PC-3 (cell line): ENCODE data around the gene ZRANB2.

Source experiments
- EZH2 ChIP-seq: fragments of 300-600 bp; sonication (generic); IDR thresholded peaks from one replicate; pipeline ENCODE4 v1.6.1; 2017; ENCODE audit warnings: antibody characterized with exemption, mild to moderate bottlenecking, low read length; ENCODE audit not compliant: unreplicated experiment
- EZH2phosphoT487 ChIP-seq: fragments of 300-600 bp; sonication (generic); IDR thresholded peaks from 2 replicates; pipeline ENCODE4 v1.6.1; 2018; ENCODE audit warnings: mild to moderate bottlenecking, antibody characterized with exemption, low read length, borderline replicate concordance
- TF ChIP-seq, protein P1 (sequence below): fragments of 300-600 bp; sonication (generic); conservative IDR thresholded peaks from 2 replicates; pipeline ENCODE4 v1.5.1; 2017; ENCODE audit warnings: antibody characterized with exemption, low read depth, mild to moderate bottlenecking, low read length

DNA sequence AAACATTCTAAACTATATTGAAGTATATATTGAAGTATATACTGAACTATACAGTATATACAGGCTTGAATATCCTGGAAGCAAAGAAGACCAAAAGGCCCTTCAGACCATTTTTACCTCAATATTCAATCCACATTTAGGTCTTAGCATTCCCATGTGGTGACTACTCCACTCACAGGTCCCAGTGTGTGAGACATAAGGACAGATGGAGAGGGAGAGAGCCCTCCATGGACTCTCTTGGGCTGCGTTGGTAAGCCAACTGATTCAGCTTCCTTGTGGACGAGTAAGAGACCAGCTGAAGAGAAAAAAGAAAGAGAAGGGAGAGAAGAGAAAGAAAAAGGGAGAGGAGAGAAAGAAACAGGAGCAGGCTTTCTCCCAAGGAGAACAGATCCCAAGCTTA lies 37.3 kb upstream of the ZRANB2 start:
- TF ChIP-seq, protein P1, sequence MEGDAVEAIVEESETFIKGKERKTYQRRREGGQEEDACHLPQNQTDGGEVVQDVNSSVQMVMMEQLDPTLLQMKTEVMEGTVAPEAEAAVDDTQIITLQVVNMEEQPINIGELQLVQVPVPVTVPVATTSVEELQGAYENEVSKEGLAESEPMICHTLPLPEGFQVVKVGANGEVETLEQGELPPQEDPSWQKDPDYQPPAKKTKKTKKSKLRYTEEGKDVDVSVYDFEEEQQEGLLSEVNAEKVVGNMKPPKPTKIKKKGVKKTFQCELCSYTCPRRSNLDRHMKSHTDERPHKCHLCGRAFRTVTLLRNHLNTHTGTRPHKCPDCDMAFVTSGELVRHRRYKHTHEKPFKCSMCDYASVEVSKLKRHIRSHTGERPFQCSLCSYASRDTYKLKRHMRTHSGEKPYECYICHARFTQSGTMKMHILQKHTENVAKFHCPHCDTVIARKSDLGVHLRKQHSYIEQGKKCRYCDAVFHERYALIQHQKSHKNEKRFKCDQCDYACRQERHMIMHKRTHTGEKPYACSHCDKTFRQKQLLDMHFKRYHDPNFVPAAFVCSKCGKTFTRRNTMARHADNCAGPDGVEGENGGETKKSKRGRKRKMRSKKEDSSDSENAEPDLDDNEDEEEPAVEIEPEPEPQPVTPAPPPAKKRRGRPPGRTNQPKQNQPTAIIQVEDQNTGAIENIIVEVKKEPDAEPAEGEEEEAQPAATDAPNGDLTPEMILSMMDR: no peak
- TF ChIP-seq EZH2: no peak
- TF ChIP-seq EZH2phosphoT487: no peak
